WTC11 (cell line): ENCODE measurements around the gene NCLN. TPM values are rescaled to one million over a fixed set of nuclear protein-coding genes. Genes with fewer than 3 reads are reported as not detected.
"Not testable (repeated sequence)": the region's sequence is repeated elsewhere in the genome, so short reads cannot be mapped to it uniquely, and the experiment has no call there.

Source experiments
- ATAC-seq: fragments of 200-7000 bp; cut with Tn5 transposase; 2 replicates; pipeline ENCODE4 v1.10.0; 2021; ENCODE audit warnings: mild to moderate bottlenecking, moderate library complexity
- CTCF ChIA-PET: fragments of 300-600 bp; sonication (Branson Sonifier 250); formaldehyde crosslinking; loops from one replicate; lab custom pipeline; 2021; ENCODE audit warnings: antibody characterized with exemption; lab: Charles Lee
- POLR2A ChIA-PET: fragments of 350-600 bp; sonication (Branson Sonifier 250); formaldehyde crosslinking; loops from one replicate; lab custom pipeline; 2021; ENCODE audit warnings: antibody characterized with exemption; lab: Charles Lee
- DNase-seq: peaks from one replicate; pipeline ENCODE4 v3.0.0; 2021; ENCODE audit warnings: low spot score
- H3K27ac Mint-ChIP-seq: 2 replicates; pipeline ENCODE4 v1.8.0; 2021; ENCODE audit warnings: mixed read lengths
- H3K27me3 Mint-ChIP-seq: 2 replicates; pipeline ENCODE4 v1.8.0; 2021; ENCODE audit warnings: low read depth, mild to moderate bottlenecking, moderate library complexity, mixed read lengths
- H3K36me3 Mint-ChIP-seq: 2 replicates; pipeline ENCODE4 v1.8.0; 2021; ENCODE audit warnings: mixed read lengths
- H3K4me1 Mint-ChIP-seq: 2 replicates; pipeline ENCODE4 v1.8.0; 2022; ENCODE audit warnings: mixed read lengths
- H3K4me3 Mint-ChIP-seq: 2 replicates; pipeline ENCODE4 v1.8.0; 2021; ENCODE audit warnings: mild to moderate bottlenecking, moderate library complexity, mixed read lengths
- H3K9me3 Mint-ChIP-seq: 2 replicates; pipeline ENCODE4 v1.8.0; 2021; ENCODE audit warnings: mixed read lengths
- AFF4 ChIP-seq: sonication (generic); formaldehyde crosslinking; IDR thresholded peaks from 2 replicates; pipeline ENCODE4 v1.8.1; 2023; ENCODE audit warnings: mild to moderate bottlenecking, missing genetic modification reagents, borderline replicate concordance
- ARID4B ChIP-seq: sonication (generic); formaldehyde crosslinking; IDR thresholded peaks from 2 replicates; pipeline ENCODE4 v1.8.0; 2023; ENCODE audit warnings: missing genetic modification reagents, mild to moderate bottlenecking, borderline replicate concordance
- CREB1 ChIP-seq: sonication (generic); formaldehyde crosslinking; IDR thresholded peaks from 2 replicates; pipeline ENCODE4 v1.8.0; 2023; ENCODE audit warnings: mild to moderate bottlenecking, missing genetic modification reagents
- CTCF ChIP-seq: fragments of 200-600 bp; IDR thresholded peaks from 2 replicates; pipeline ENCODE4 v1.8.0; 2022; ENCODE audit warnings: antibody characterized with exemption
- E2F5 ChIP-seq: sonication (generic); formaldehyde crosslinking; IDR thresholded peaks from 2 replicates; pipeline ENCODE4 v1.8.1; 2022; ENCODE audit warnings: mild to moderate bottlenecking, moderate library complexity, missing genetic modification reagents
- FOXP4 ChIP-seq: sonication (generic); formaldehyde crosslinking; IDR thresholded peaks from 2 replicates; pipeline ENCODE4 v1.8.0; 2022; ENCODE audit warnings: mild to moderate bottlenecking, missing genetic modification reagents
- GTF2I ChIP-seq: fragments of 250-450 bp; sonication (Bioruptor Pico); conservative IDR thresholded peaks from 2 replicates; pipeline ENCODE4 v1.4.0; 2021; ENCODE audit warnings: mild to moderate bottlenecking
- JUN ChIP-seq: sonication (generic); formaldehyde crosslinking; IDR thresholded peaks from 2 replicates; pipeline ENCODE4 v1.8.0; 2023; ENCODE audit warnings: mild to moderate bottlenecking, missing genetic modification reagents
- MAX ChIP-seq: sonication (generic); formaldehyde crosslinking; IDR thresholded peaks from 2 replicates; pipeline ENCODE4 v1.8.0; 2022; ENCODE audit warnings: mild to moderate bottlenecking, missing genetic modification reagents
- MLX ChIP-seq: sonication (generic); formaldehyde crosslinking; IDR thresholded peaks from 2 replicates; pipeline ENCODE4 v1.8.1; 2023; ENCODE audit warnings: mild to moderate bottlenecking, missing genetic modification reagents, moderate library complexity
- OVOL2 ChIP-seq: fragments of 250-450 bp; sonication (Bioruptor Pico); IDR thresholded peaks from 2 replicates; pipeline ENCODE4 v1.9.0; 2021; ENCODE audit warnings: mild to moderate bottlenecking, borderline replicate concordance
- SMAD4 ChIP-seq: sonication (generic); formaldehyde crosslinking; IDR thresholded peaks from 2 replicates; pipeline ENCODE4 v1.8.0; 2022; ENCODE audit warnings: mild to moderate bottlenecking, missing genetic modification reagents
- SP1 ChIP-seq: sonication (generic); formaldehyde crosslinking; conservative IDR thresholded peaks from 2 replicates; pipeline ENCODE4 v1.8.1; 2022; ENCODE audit warnings: missing genetic modification reagents
- TCF7 ChIP-seq: sonication (generic); formaldehyde crosslinking; IDR thresholded peaks from 2 replicates; pipeline ENCODE4 v1.8.0; 2022; ENCODE audit warnings: mild to moderate bottlenecking, low read depth, missing genetic modification reagents, moderate library complexity
- ZNF121 ChIP-seq: sonication (generic); formaldehyde crosslinking; IDR thresholded peaks from 2 replicates; pipeline ENCODE4 v1.8.0; 2023; ENCODE audit warnings: missing genetic modification reagents
- ZSCAN18 ChIP-seq: fragments of 250-450 bp; sonication (Bioruptor Pico); IDR thresholded peaks from 2 replicates; pipeline ENCODE4 v2.1.2; 2022; ENCODE audit warnings: mild to moderate bottlenecking, moderate library complexity
- total RNA-seq: library from RNA; stranded (reverse); gene quantifications from 3 replicates; pipeline ENCODE4 v1.2.3, GENCODE V29; 2021

The NCLN gene
- total RNA-seq, 1 experiment from 2014 or later = 113 TPM

GRCh38 chr19:3234800-3235199 lies 49.1 kb downstream of the NCLN start:
- ChIA-PET CTCF (interaction anchor here (0.5 to 2.8 kb wide), 3 partner anchors 41 to 264 kb away, joined by 4 to 28 read pairs (median 4); no protein-coding TSS in a partner anchor), POLR2A (no interaction called here)
- H3K4me1 Mint-ChIP-seq = no peaks in the 10 kb centered on the region
- peak; percentile 96 for TF ChIP-seq GTF2I
- no peak for TF ChIP-seq JUN
- no peak for TF ChIP-seq E2F5 (CRISPR knock-in tag)
- TF ChIP-seq CTCF = peak; percentile 49; the same call in 1 of the 2 replicates
- TF ChIP-seq MAX = no peak
- TF ChIP-seq SP1 = no peak
- TF ChIP-seq ARID4B (CRISPR knock-in tag) = no peak
- peak; percentile 26; the same call in 1 of the 2 replicates for TF ChIP-seq ZNF121 (CRISPR knock-in tag)
- TF ChIP-seq FOXP4 (CRISPR knock-in tag) = no peak
- no peak for TF ChIP-seq OVOL2
- no peak for TF ChIP-seq MLX (CRISPR knock-in tag)
- no peak for TF ChIP-seq SMAD4 (CRISPR knock-in tag)
- H3K4me3 Mint-ChIP-seq = no peak overlapping the region
- no peak overlapping the region for H3K27ac Mint-ChIP-seq
- DNase-seq (peak; percentile 80), ATAC-seq (peak; percentile 69)
- H3K9me3 Mint-ChIP-seq = no peaks in the 10 kb centered on the region
- H3K36me3 Mint-ChIP-seq = no peaks in the 10 kb centered on the region
- H3K27me3 Mint-ChIP-seq = peaks cover 2% of the 10 kb centered on the region; the same call in 1 of the 2 replicates

- H3K27me3 Mint-ChIP-seq, ATAC-seq, H3K27ac Mint-ChIP-seq, DNase-seq, H3K36me3 Mint-ChIP-seq, H3K4me3 Mint-ChIP-seq, H3K9me3 Mint-ChIP-seq, H3K4me1 Mint-ChIP-seq, POLR2A ChIA-PET: not testable (repeated sequence)
- CTCF ChIA-PET = interaction anchor here (0.5 to 2.8 kb wide), 2 partner anchors 40 to 265 kb away, joined by 4 to 28 read pairs; no protein-coding TSS in a partner anchor
These were observed 49.9 kb downstream of the NCLN start for GRCh38 chr19:3235604-3236003.

- Mint-ChIP-seq H3K36me3 (no peaks in the 10 kb centered on the region), H3K9me3 (no peaks in the 10 kb centered on the region), H3K27me3 (peaks cover 3% of the 10 kb centered on the region; the same call in 1 of the 2 replicates), H3K4me3 (no peak overlapping the region), H3K27ac (no peak overlapping the region), H3K4me1 (no peaks in the 10 kb centered on the region)
- ChIA-PET POLR2A (no interaction called here), CTCF (interaction anchor here (2.3 kb wide), 1 partner anchor 39 kb away, joined by 6 read pairs; no protein-coding TSS in a partner anchor)
- no peak for DNase-seq
- no peak for ATAC-seq
- no peak for TF ChIP-seq ZSCAN18
- TF ChIP-seq CREB1 (CRISPR knock-in tag) = no peak
- TF ChIP-seq AFF4 (CRISPR knock-in tag) = no peak
- no peak for TF ChIP-seq TCF7 (CRISPR knock-in tag)
These were observed 50.5 kb downstream of the NCLN start for GRCh38 chr19:3236272-3236671.
